GM12874 (cell line): Measurements from ENCODE around the gene RPRD1A.

Experiments
- CTCF ChIP-seq: IDR thresholded peaks from 2 replicates; pipeline ENCODE4 v1.5.1; 2011; ENCODE audit warnings: low read depth, mild to moderate bottlenecking, control low read depth, low read length, moderate library complexity; ENCODE audit not compliant: insufficient read depth

Gene RPRD1A

GRCh38 chr18:36017232-36017631 lies 50.1 kb downstream of the RPRD1A start:
- TF ChIP-seq CTCF = no peak

- TF ChIP-seq CTCF = no peak
Measured at GRCh38 chr18:36015629-36016028, 51.7 kb downstream of the RPRD1A start.

GRCh38 chr18:36012891-36013290 lies 54.5 kb downstream of the RPRD1A start:
- TF ChIP-seq CTCF = no peak

GRCh38 chr18:36009214-36009613 lies 58.1 kb downstream of the RPRD1A start:
- no peak for TF ChIP-seq CTCF

- no peak for TF ChIP-seq CTCF
Measured at GRCh38 chr18:36006997-36007396, 60.4 kb downstream of the RPRD1A start.

- TF ChIP-seq CTCF = no peak
Measured at GRCh38 chr18:35999925-36000324, 67.4 kb downstream of the RPRD1A start.

- TF ChIP-seq CTCF = peak; percentile 15; the same call in 1 of the 2 replicates
Measured at GRCh38 chr18:35998967-35999366, 68.4 kb downstream of the RPRD1A start.

GRCh38 chr18:35993013-35993412 lies 74.3 kb downstream of the RPRD1A start:
- TF ChIP-seq CTCF = no peak
